GM18861 (cell line): ENCODE measurements around the gene BORCS6.
A peak's percentile ranks its signal among the peaks of the same experiment; 100 is the strongest.

Experiments
- ATAC-seq: cut with Tn5 transposase; IDR thresholded peaks from one replicate; pipeline ENCODE4 v1.9.1; 2021; ENCODE audit not compliant: unreplicated experiment

Gene BORCS6

GRCh38 chr17:8155996-8156245 is 34.1 kb downstream of the BORCS6 start:
- no peak for ATAC-seq

DNA sequence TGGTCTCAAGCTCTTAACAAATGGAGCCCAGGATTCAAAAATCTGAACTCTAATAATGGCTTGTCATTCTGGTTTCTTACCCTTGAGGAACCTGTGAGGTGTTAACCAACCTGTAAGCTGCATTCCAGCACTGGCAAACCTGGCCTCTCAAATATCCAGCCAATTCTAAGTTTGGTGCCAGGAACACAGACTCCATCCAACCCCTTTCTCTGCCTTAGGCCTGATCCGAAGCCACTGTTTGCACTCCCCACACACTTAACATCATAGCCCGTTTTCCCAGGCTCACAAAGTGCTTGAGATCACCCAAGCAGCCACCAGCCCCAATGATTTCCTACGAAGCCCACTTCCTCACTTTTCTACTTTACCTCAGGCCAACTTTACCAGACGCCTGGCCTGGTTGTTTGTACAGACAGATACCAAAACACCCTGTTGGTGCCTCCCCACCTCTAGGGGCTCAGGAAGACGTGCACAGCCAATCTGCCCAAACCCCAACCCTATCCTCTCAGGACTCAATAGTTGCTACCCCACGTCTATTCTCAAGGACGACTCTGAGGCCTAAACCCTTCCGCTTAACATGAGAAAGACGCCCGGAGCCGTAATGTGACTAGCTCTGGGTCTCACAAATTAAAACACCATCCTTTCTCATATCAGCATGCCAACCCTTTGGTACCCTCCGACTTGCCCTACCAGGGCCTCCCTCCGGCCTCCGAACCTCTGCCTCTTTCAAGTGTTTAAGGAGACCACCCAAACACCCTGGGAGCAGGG is 34.6 kb downstream of the BORCS6 start:
- no peak for ATAC-seq

GRCh38 chr17:8154608-8155155 is 35.3 kb downstream of the BORCS6 start:
- no peak for ATAC-seq

DNA sequence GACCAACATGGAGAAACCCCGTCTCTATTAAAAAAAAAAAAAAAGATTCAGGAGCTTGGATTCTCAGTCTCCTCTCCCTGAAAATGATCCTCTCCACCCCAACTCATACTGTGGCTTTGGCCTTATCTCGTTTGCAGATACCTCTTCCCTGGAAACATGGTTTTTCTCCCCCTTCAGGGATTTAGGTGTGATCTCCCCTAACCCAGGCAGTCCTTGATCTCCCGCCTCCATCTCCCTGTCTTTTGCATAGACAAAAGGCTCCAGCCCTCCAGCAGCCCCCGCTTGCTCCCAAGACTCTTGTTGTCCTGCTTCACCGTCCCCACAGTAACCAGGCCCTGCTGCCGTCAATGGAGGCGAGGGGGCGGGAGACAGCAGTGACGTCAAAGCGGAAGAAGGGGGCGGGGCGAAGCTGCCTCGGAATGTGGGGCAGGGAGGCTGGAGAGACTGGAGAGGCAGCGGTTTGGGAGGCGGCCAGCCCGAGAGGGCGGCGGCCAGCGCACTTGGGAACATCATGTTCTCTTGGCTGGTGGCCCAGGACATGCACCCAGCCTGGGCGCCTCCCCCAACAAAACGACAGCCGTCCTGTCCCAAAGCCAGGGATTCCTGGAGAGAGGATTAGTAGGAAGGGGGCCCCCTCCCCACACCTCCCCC is 35.9 kb downstream of the BORCS6 start:
- no peak for ATAC-seq

DNA sequence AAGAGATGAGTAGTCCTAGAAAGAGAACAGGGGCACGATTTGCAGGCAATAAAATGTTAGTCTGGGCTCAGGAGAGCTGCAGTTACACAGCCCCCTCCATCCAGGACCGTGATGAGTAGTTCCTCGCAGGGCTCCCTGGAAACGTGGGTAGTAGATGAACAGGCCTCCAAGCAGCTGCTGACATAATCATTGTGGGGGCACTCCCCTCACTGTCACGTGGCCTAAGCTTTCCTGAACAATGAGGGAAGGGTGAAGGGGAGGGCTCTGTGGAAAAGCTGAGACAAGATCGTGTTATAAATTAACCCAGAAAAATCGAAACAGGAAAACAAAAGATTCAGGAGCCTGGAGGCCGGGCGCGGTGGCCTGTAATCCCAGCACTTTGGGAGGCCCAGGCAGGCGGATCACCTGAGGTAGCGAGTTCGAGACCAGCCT is 36.4 kb downstream of the BORCS6 start:
- ATAC-seq: no peak

GRCh38 chr17:8153031-8153451 is 36.9 kb downstream of the BORCS6 start:
- ATAC-seq: no peak

DNA sequence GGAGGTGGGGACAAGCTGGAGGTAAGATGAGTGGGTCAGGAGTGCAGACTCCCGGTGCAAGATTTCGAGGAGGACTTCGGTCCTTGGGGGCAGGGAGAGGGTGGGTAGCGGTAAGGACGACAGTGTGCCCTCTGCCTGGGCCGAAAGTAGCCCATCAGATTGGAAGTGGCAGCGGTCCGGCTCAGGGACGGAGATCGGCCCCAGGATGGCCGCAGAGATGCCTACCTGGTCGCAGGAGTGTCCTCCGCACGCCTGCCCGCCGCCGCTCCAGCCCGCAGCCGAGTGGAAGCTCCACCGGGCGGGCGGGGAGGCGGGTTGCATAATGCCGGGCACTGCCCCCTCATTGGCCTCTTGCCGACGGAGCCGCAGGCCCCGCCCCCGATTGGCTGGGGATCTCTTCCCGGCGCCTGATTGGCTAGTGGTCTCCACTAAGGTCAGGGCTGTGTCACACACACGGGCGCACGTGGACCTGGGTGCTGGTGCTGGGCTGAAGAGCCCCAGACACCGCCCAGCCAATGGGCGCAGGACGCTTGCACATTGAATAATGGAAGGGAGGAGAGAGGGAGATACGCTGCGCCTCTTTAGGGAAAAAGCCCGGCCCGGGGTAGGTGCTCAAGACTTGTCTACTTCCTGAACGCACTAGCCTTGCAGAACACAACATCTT is 37.7 kb downstream of the BORCS6 start, which contains the start of gene PER1:
Gene PER1, minus strand, starts transcription at position 293 of the 664 bp plus-strand sequence. CDS start 1,698 bp downstream, outside the sequence.
- ATAC-seq: no peak

DNA sequence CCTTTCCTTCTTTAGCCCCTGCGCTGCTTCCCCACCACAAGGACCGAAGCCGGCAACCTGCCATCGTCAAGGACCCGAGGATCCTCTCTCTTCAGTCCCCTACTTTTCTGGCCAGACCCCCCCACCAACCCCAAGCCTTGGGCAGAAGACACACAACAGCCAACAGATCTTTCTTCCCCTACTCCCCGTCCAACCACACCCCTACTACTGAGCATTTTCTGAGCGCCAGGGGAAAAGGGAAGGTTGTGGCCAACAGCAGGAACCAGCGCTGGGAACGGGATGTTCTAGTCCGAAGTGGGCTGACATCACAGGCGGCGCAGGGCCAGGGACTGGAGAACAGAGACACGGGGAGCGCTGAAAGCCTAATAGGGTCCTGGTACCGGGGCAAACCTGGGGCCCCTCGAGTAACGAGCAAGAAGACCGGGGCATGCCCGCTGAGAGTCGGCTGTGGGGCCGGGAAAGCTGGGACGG is 38.3 kb downstream of the BORCS6 start:
- no peak for ATAC-seq

- peak; percentile 40 for ATAC-seq
These were observed 38.8 kb downstream of the BORCS6 start for GRCh38 chr17:8151120-8151640.

GRCh38 chr17:8150194-8151119 is 39.5 kb downstream of the BORCS6 start:
- no peak for ATAC-seq

GRCh38 chr17:8149419-8150193 is 40.4 kb downstream of the BORCS6 start:
- ATAC-seq: no peak

GRCh38 chr17:8148560-8148959 is 41.4 kb downstream of the BORCS6 start:
- no peak for ATAC-seq

- no peak for ATAC-seq
These were observed 42.1 kb downstream of the BORCS6 start for GRCh38 chr17:8147805-8148404.

GRCh38 chr17:8147141-8147804 is 42.7 kb downstream of the BORCS6 start:
- no peak for ATAC-seq

DNA sequence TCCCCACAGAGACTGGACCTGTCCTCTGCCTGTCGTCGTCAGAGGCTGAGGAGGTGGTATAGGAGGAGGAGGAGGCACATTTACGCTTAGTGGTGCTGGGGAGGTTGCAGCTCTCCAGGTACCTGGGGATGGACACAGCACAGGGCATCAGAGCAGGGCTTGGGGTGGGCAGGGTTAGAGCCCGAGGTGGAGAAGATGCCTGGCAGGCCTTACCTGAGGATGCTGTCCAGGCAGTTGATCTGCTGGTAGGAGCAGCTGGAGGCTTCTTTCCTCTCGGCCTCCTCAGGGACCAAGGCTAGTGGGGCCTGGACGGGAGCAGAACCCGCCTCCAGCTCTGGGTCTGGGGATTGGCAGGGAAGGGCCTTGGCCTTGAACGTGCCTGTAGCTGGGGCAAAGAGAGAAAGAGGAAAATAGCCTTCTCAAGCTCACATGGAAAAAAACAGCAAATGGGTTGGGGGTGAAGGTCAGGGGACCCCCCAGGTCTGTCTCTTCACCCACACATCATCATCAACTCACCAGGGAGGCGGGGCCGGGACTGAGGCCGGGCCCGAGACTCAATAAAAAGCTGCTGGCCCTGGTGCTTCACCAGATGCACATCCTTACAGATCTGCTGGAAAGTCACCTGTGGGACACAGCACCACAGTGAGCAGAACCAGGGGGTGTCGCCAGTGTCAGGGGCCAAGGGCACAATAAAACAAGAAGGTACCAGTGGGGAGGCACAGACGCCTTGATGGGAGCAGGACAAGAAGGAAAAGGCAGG is 43.4 kb downstream of the BORCS6 start:
- ATAC-seq: no peak

DNA sequence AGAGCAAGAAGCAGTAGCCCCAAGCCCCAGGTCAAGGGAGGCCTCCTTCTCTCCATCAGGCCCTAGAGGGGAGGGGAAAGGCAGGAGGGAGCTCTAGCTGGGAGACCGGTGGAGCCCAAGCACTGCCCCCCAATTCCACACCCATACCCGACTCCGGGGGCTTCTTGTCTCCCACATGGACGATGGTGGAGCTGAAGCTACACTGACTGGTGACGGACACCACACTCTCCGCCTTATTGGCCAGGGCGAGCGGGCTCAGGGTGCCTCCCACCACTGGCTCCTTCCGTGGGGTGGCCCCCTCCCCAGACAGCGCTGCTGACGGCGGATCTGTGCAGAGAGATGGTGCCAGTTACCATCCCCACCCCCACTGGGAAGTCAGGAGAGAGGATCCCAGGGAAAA is 44.2 kb downstream of the BORCS6 start:
- no peak for ATAC-seq

GRCh38 chr17:8144401-8145231 is 45.4 kb downstream of the BORCS6 start:
- no peak for ATAC-seq
